IPS-18a (cell line): ENCODE results near the gene CHD9NB.
"Not testable (repeated sequence)": the region's sequence is repeated elsewhere in the genome, so short reads cannot be mapped to it uniquely, and the experiment has no call there.

Source experiments
- H3K27ac ChIP-seq: one replicate; pipeline ENCODE4 v1.5.1; 2013; ENCODE audit warnings: low read length
- H3K27me3 ChIP-seq: one replicate; pipeline ENCODE4 v1.6.1; 2013; ENCODE audit warnings: mild to moderate bottlenecking, low read length; ENCODE audit not compliant: control insufficient read depth, insufficient read depth
- H3K36me3 ChIP-seq: one replicate; pipeline ENCODE4 v1.6.1; 2013; ENCODE audit warnings: low read depth, low read length; ENCODE audit not compliant: control insufficient read depth
- H3K4me1 ChIP-seq: one replicate; pipeline ENCODE4 v1.6.1; 2013; ENCODE audit warnings: low read depth, low read length; ENCODE audit not compliant: control insufficient read depth
- H3K4me3 ChIP-seq: one replicate; pipeline ENCODE4 v1.5.1; 2013; ENCODE audit warnings: low read length
- H3K9ac ChIP-seq: one replicate; pipeline ENCODE4 v1.6.1; 2013; ENCODE audit warnings: mild to moderate bottlenecking, low read length, moderate library complexity
- H3K9me3 ChIP-seq: one replicate; pipeline ENCODE4 v1.6.1; 2013; ENCODE audit warnings: low read depth, low read length; ENCODE audit not compliant: control insufficient read depth

The CHD9NB gene

GRCh38 chr16:53081032-53081424 lies 28.3 kb upstream of the CHD9NB start:
- H3K9me3 ChIP-seq = no peaks in the 10 kb centered on the region
- H3K4me3 ChIP-seq = no peak overlapping the region
- H3K36me3 ChIP-seq = no peaks in the 10 kb centered on the region
- no peaks in the 10 kb centered on the region for H3K27me3 ChIP-seq
- no peak overlapping the region for H3K27ac ChIP-seq
- H3K9ac ChIP-seq = no peak overlapping the region
- H3K4me1 ChIP-seq = peaks cover 43% of the 10 kb centered on the region

- H3K4me3 ChIP-seq = no peak overlapping the region
- H3K36me3 ChIP-seq = no peaks in the 10 kb centered on the region
- H3K9me3 ChIP-seq = no peaks in the 10 kb centered on the region
- no peaks in the 10 kb centered on the region for H3K27me3 ChIP-seq
- H3K4me1 ChIP-seq = peaks cover 37% of the 10 kb centered on the region
- H3K27ac ChIP-seq = no peak overlapping the region
- H3K9ac ChIP-seq = no peak overlapping the region
Observed at GRCh38 chr16:53080345-53081031, 27.8 kb upstream of the CHD9NB start.

- H3K4me1 ChIP-seq = peaks cover 34% of the 10 kb centered on the region
- H3K27ac ChIP-seq = no peak overlapping the region
- no peaks in the 10 kb centered on the region for H3K9me3 ChIP-seq
- no peak overlapping the region for H3K4me3 ChIP-seq
- H3K9ac ChIP-seq = no peak overlapping the region
- H3K36me3 ChIP-seq = no peaks in the 10 kb centered on the region
- H3K27me3 ChIP-seq = no peaks in the 10 kb centered on the region
Observed at GRCh38 chr16:53078765-53079485, 26.2 kb upstream of the CHD9NB start.

GRCh38 chr16:53078247-53078646 lies 25.6 kb upstream of the CHD9NB start:
- Histone ChIP-seq H3K36me3 (no peaks in the 10 kb centered on the region), H3K27ac (no peak overlapping the region), H3K27me3 (no peaks in the 10 kb centered on the region)

GRCh38 chr16:53075461-53075860 lies 22.8 kb upstream of the CHD9NB start:
- not testable (repeated sequence) for H3K36me3 ChIP-seq, H3K27ac ChIP-seq, H3K9ac ChIP-seq, H3K27me3 ChIP-seq, H3K4me3 ChIP-seq, H3K9me3 ChIP-seq
- H3K4me1 ChIP-seq = peaks cover 30% of the 10 kb centered on the region

More at GRCh38 chr16:53078247-53078646, 25.6 kb upstream of the CHD9NB start:
- H3K4me3 ChIP-seq = no peak overlapping the region
- H3K9ac ChIP-seq = no peak overlapping the region
- H3K4me1 ChIP-seq = peaks cover 34% of the 10 kb centered on the region
- peaks cover 2% of the 10 kb centered on the region for H3K9me3 ChIP-seq

GRCh38 chr16:53074296-53074695 lies 21.6 kb upstream of the CHD9NB start:
- not testable (repeated sequence) for H3K9ac ChIP-seq, H3K4me3 ChIP-seq, H3K27me3 ChIP-seq, H3K36me3 ChIP-seq, H3K27ac ChIP-seq, H3K9me3 ChIP-seq
- H3K4me1 ChIP-seq = peaks cover 18% of the 10 kb centered on the region

GRCh38 chr16:53073022-53073421 lies 20.3 kb upstream of the CHD9NB start:
- Histone ChIP-seq H3K4me1 (peaks cover 14% of the 10 kb centered on the region), H3K36me3 (peaks cover 3% of the 10 kb centered on the region), H3K9ac (no peak overlapping the region), H3K27me3 (no peaks in the 10 kb centered on the region), H3K4me3 (no peak overlapping the region), H3K27ac (no peak overlapping the region), H3K9me3 (peaks cover 6% of the 10 kb centered on the region)

- Histone ChIP-seq H3K27me3 (no peaks in the 10 kb centered on the region), H3K4me1 (peaks cover 14% of the 10 kb centered on the region), H3K36me3 (peaks cover 3% of the 10 kb centered on the region), H3K9me3 (peaks cover 6% of the 10 kb centered on the region), H3K27ac (no peak overlapping the region), H3K9ac (no peak overlapping the region), H3K4me3 (no peak overlapping the region)
Observed at GRCh38 chr16:53071748-53072301, 19.1 kb upstream of the CHD9NB start.

GRCh38 chr16:53069772-53070171 lies 17.1 kb upstream of the CHD9NB start:
- Histone ChIP-seq H3K27ac (no peak overlapping the region), H3K4me3 (no peak overlapping the region), H3K9me3 (peaks cover 6% of the 10 kb centered on the region), H3K9ac (no peak overlapping the region), H3K36me3 (peaks cover 3% of the 10 kb centered on the region), H3K4me1 (peaks cover 14% of the 10 kb centered on the region), H3K27me3 (no peaks in the 10 kb centered on the region)

GRCh38 chr16:53068423-53068833 lies 15.7 kb upstream of the CHD9NB start:
- H3K4me1 ChIP-seq = peaks cover 14% of the 10 kb centered on the region
- H3K27ac ChIP-seq = no peak overlapping the region

GRCh38 chr16:53067675-53068074 lies 15.0 kb upstream of the CHD9NB start:
- H3K4me3 ChIP-seq = no peak overlapping the region
- H3K9ac ChIP-seq = no peak overlapping the region
- peaks cover 14% of the 10 kb centered on the region for H3K4me1 ChIP-seq
- H3K36me3 ChIP-seq = no peaks in the 10 kb centered on the region
- H3K27me3 ChIP-seq = no peaks in the 10 kb centered on the region
- H3K27ac ChIP-seq = no peak overlapping the region
- no peaks in the 10 kb centered on the region for H3K9me3 ChIP-seq

More at GRCh38 chr16:53068423-53068833, 15.7 kb upstream of the CHD9NB start:
- Histone ChIP-seq H3K27me3 (no peaks in the 10 kb centered on the region), H3K9me3 (peaks cover 6% of the 10 kb centered on the region), H3K4me3 (no peak overlapping the region), H3K36me3 (peaks cover 3% of the 10 kb centered on the region), H3K9ac (no peak overlapping the region)
